A172 (cell line): Measurements from ENCODE around the gene ODAD2. TPM values are rescaled to one million over a fixed set of nuclear protein-coding genes. Genes with fewer than 3 reads are reported as not detected.
"Not testable (repeated sequence)": the region's sequence is repeated elsewhere in the genome, so short reads cannot be mapped to it uniquely, and the experiment has no call there.

Source experiments
- DNase-seq: peaks from one replicate; pipeline ENCODE4 v3.0.0-alpha.2; 2015; ENCODE audit warnings: low spot score
- total RNA-seq: library from RNA; depleted of rRNA; stranded (reverse); fragments of >200 nt; shearing (Covaris generic); gene quantifications from 2 replicates; pipeline ENCODE4 v1.2.3, GENCODE V29; 2014; rRNA removed

Gene ODAD2
- total RNA-seq, result 53.3 and 63.0 TPM in 2 replicates

DNA sequence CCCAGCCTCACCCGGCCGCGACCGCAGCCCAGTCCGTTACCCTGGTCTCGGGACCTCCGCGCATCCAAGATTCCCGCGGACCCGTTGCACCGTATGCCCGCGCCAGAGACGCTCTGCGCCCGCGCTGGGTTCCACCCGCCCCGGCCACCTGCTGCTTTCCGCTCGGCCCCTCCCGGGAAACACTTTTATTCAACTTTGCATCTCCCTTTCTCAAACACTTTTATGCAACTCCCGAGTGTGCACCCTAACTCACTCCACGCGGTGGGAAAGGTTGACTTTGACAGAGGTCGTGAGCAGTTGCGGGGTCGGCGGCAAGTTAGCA is at the start of gene ODAD2:
Gene ODAD2 (minus strand): TSS at position 126 of the 322 bp plus-strand sequence. CDS start 3,937 bp downstream, outside the sequence.
- DNase-seq, result peak; percentile 49

- DNase-seq, result no peak
Observed at GRCh38 chr10:28047061-28047460, 48.2 kb upstream of the ODAD2 start.

- DNase-seq, result no peak
Observed at GRCh38 chr10:28046579-28046978, 47.7 kb upstream of the ODAD2 start.

DNA sequence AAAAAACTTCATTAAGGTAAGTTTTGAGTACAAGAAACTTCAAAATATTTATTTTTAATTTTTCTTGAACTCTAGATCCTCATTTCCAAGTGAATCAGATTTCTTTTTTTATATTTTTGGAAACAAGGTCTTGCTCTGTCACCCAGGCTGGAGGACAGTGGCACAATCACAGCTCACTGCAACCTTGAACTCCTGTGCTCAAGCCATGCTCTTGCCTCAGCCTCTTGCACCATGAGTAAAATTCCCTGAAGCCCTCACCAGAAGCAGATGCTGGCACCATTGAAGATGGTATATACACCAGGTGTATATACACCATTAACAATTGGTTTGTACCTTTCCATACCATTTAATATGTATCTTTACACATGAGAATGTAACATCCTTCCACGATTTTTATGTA is 45.1 kb upstream of the ODAD2 start:
- DNase-seq, result no peak

GRCh38 chr10:28036587-28036986 is 37.7 kb upstream of the ODAD2 start:
- DNase-seq, result peak; percentile 64

GRCh38 chr10:28020993-28021982 is 22.4 kb upstream of the ODAD2 start:
- DNase-seq, result peak; percentile 27

- DNase-seq, result no peak
Observed at GRCh38 chr10:28020080-28020860, 21.4 kb upstream of the ODAD2 start.

GRCh38 chr10:28014651-28015050 is 15.8 kb upstream of the ODAD2 start:
- no peak for DNase-seq

DNA sequence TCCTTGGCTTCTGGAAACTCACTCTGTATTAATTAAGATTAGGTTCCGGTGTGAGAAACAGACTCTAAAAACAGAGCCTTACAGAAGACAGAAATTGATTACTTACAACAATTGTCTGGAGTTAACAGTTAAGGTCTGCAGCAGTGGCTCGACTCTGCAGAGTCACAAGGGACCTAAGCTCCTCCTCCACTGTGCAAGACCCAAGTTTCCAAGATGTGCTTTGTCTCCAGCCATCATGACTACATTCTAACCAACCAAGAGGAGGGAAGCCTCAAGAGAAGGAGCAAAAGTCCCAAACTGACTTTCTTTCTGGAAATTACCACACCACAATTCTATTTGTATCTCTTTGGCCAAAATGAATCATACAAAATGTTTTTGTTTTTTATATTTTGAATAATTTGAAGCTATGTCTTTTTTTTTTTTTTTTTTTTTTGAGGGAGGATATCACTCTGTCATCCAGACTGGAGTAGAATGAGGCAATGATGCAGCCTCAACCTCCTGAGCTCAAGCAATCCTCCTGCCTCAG is 14.2 kb upstream of the ODAD2 start:
- no peak for DNase-seq

DNA sequence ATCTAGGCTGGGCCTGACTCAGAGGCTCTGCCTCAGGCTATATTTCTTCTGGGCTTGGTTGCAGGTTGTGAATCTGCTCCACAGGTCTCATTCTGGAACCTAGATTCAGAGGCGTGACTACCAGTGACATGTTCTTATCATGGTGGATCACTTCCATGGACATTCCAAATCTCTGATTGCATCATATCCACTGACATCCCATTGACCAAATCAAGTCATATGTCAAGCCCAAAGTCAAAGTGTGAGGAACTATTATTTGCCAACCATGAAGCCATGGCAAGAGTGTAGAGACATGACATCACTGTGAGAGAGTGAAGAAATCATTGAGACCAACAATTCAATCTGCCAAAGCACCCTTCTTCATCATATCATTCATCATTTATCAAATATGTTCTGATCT is 11.9 kb upstream of the ODAD2 start:
- DNase-seq, result no peak

DNA sequence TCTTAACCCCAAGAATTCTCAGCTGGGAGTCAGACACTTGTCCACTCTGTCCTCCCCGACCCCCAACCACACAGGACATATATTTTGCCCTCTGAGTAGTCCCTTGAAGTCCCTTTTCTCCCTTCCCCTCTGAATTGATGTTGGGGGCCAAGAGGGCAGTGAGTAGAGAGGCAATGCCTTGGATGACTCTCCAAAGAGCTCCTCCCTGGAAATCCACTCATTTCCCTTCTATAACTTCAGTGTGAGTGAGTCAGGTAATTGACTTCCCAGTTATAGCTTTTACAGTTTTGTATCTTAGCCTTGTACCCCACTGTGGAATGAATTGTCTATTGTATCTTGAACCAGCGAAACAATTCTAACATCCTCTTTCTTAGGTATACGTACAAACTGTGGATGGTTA is 9.2 kb upstream of the ODAD2 start:
- no peak for DNase-seq

GRCh38 chr10:28001353-28001752 is 2.5 kb upstream of the ODAD2 start:
- DNase-seq, result no peak

DNA sequence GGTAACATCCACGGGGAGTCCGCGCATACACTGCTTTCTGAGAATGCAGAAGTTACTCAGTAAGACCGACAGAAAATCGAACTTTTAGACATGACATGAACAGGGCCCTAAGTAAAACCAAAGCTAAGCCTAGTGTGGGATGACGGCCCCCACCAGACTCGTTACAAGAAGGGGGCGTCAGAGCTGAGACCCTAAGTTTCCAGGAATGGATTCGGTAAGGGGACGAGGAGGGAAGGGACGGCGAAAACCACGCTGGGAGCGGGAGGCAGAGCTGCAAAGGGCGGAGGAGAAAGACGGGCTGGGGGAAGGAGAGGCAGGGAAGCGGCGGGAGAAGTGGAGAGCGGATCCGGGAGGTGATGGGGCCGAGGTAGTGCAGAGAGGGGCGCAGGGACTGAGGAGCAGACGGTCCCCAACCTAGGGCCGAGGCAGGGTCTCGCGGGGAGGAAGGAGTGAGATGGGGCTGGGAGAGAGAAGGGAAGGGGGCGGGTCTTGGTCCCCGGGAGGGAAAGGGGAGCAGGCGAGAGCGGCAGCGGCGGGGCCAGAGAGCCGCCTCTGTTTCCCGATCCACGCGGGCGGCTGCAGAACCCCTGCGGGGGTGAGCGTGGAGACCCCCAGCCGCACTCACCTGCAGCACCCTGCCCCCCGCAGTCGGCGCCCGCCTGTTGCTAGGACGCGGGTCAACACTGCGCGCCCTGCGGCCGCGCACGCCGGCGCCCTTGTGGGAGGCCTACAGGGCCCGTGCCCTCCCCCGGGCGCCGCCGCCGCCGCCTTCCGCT is 513 bp downstream of the ODAD2 start:
- peak; percentile 63 for DNase-seq

DNA sequence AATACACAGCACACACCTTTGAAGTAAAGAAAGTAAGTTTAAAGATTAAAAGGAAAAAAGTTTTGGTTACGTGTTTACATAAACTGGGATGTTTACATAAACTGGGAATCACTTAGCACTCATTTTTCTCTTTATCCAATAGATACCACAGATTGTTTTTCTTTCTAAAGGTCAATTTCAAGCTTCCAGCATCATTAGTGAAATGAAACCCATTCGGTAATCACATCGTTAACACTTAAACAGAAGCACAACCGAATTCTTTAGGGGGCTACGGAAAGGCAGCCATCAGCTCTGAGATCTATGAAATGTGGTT is 1.1 kb downstream of the ODAD2 start:
- peak; percentile 44 for DNase-seq

- DNase-seq, result peak; percentile 47
Observed at GRCh38 chr10:27995311-27995710, 3.6 kb downstream of the ODAD2 start.

DNA sequence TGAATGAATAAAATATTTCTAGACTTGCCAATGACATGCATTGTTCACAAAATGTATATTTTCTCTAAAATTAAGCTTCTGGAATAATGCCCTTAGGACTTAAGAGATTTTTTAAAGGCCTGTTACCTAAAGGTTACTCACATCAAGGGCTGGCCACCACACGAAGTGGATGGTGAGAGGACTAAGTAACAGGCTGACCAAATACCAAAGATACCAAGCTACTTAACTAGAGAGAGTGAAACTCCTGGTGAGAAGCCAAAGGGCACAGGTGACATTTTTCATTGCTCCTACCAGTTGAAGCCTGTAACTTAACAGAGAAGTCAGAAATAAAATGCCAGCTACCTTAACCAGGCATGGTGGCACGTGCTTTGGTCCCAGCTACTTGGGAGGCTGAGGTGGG is 9.5 kb downstream of the ODAD2 start:
- DNase-seq, result not testable (repeated sequence)

GRCh38 chr10:27986821-27987220 is 12.1 kb downstream of the ODAD2 start:
- no peak for DNase-seq

- no peak for DNase-seq
Observed at GRCh38 chr10:27982875-27983543, 15.9 kb downstream of the ODAD2 start.

DNA sequence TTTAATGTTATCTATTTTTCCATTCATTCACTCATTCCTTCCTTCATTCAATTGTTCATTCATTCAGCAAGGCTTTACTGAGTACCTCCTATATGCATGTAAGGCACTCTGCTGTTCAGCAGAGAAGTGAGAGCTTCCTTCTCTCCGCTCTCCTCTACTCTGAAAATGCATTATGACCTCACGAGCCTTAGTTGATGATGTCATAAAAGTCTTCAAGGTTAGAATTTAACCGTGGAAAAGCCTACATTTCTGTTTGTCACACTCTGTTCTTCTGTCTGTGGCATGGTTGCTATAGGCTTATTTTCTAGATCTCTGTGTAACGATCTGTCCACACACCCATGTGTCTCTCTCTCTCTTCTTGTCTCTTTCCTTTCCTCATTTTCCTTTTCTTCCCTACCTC is 17.1 kb downstream of the ODAD2 start:
- no peak for DNase-seq

DNA sequence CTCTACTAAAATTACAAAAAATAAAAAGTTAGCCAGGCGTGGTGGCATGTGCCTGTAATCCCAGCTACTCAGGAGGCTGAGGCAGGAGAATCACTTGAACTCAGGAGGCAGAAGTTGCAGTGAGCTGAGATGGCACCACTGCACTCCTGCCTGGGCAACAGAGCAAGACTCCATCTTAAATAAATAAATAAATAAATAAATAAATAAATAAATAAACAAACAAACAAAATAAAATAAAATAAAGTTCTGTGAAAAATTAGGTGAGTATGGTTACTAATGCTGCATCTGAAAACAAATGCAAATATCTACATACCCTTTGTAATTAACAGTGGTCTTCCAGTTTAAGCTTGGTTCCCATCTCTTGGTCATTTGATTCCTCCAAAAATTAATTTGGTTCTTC is 28.1 kb downstream of the ODAD2 start:
- not testable (repeated sequence) for DNase-seq

DNA sequence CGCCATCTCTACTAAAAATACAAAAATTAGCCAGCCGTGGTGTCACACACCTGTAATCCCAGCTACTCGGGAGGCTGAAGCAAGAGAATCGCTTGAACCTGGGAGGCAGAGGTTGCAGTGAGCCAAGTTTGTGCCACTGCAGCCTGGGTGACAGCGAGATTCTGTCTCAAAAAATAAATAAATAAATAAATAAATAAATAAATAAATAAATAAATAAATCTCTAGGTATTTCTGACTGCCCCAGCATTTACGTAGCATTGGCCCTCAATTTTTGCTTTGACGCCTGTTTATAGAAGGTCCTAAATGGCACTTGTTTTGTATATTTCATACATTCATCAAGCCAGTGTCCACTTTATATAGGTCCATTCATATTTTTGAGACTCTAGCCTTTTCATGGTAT is 28.9 kb downstream of the ODAD2 start:
- DNase-seq, result not testable (repeated sequence)
